ENCODE data around the gene CADPS.

DNA sequence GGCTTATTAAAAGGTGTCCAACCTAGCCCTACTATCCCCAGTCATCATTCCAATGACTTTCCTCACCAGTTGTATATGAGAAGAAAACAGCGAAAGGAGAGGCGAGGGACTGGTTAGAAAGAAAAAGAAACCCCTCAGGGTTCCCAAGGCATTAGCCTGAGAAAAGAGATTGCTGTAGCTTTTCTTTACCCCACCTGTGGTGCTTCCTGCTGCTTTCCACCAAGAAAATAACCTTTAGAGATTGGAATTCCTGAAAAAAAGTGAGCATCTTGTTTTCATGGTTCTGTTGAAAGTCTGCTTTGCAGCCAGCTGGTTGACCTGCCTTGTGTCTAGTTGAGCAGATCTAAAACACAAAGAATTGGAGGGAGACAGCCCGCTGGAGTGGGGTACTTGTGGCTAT, 196.4 kb downstream of the CADPS start:
- no peak for TF ChIP-seq CTCF (conservative IDR thresholded peaks at IDR 0.05)
- no peak for TF ChIP-seq ZFX (IDR thresholded peaks at IDR 0.05)
